RWPE2 (cell line): ENCODE data around the gene PROX2.

Experiments used
- ATAC-seq: fragments of 200-7000 bp; cut with Tn5 transposase; 3 replicates; pipeline ENCODE4 v1.9.1; 2021; ENCODE audit warnings: low read depth
- DNase-seq: peaks from one replicate; pipeline ENCODE4 v3.0.0-alpha.2; 2020; ENCODE audit warnings: low spot score
- H3K27ac ChIP-seq: fragments of 450-650 bp; 2 replicates; pipeline ENCODE4 v1.5.1; 2017; ENCODE audit warnings: mild to moderate bottlenecking; ENCODE audit not compliant: poor library complexity, severe bottlenecking
- H3K27me3 ChIP-seq: fragments of 250-450 bp; sonication (Bioruptor Pico); 2 replicates; pipeline ENCODE4 v1.5.1; 2021; ENCODE audit warnings: mild to moderate bottlenecking, moderate library complexity; ENCODE audit not compliant: insufficient read depth, poor library complexity, severe bottlenecking
- H3K36me3 ChIP-seq: fragments of 250-450 bp; sonication (Bioruptor Pico); 2 replicates; pipeline ENCODE4 v1.5.1; 2020; ENCODE audit warnings: low read depth, mild to moderate bottlenecking, moderate library complexity
- H3K4me1 ChIP-seq: fragments of 250-450 bp; sonication (Bioruptor Pico); 2 replicates; pipeline ENCODE4 v1.5.1; 2021; ENCODE audit warnings: mild to moderate bottlenecking, moderate library complexity; ENCODE audit not compliant: insufficient read depth, poor library complexity, severe bottlenecking
- H3K4me3 ChIP-seq: fragments of 250-450 bp; sonication (Bioruptor Pico); 2 replicates; pipeline ENCODE4 v1.5.1; 2021; ENCODE audit warnings: mild to moderate bottlenecking, moderate library complexity; ENCODE audit not compliant: severe bottlenecking
- H3K9me3 ChIP-seq: fragments of 250-450 bp; sonication (Bioruptor Pico); 2 replicates; pipeline ENCODE4 v1.5.1; 2021; ENCODE audit warnings: mild to moderate bottlenecking, moderate library complexity; ENCODE audit not compliant: severe bottlenecking
- CTCF ChIP-seq: fragments of 450-650 bp; IDR thresholded peaks from one replicate; pipeline ENCODE4 v1.5.1; 2017; ENCODE audit warnings: mild to moderate bottlenecking, moderate library complexity; ENCODE audit not compliant: poor library complexity, severe bottlenecking

The PROX2 gene

DNA sequence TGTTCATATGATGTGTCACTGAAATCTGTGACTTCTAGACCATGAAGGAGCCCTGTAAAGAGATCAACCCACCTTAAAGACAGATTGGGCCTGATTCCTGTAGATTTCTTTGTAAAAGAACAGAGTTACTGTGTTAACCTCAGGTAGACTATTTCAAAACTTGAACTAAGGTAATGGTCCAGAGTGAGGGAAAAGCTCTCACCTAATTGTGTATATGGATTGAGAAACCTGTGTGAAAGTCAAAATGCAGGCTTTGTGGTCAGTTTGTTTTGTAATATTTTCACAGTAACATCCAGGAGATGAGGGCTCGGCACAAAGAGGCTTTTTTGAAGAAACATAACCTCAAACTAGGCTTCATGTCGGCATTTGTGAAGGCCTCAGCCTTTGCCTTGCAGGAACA lies 22.1 kb upstream of the PROX2 start:
- Histone ChIP-seq H3K27ac (no peak overlapping the region), H3K9me3 (no peaks in the 10 kb centered on the region), H3K4me3 (no peak overlapping the region), H3K4me1 (no peaks in the 10 kb centered on the region), H3K27me3 (no peaks in the 10 kb centered on the region), H3K36me3 (peaks cover 97% of the 10 kb centered on the region)
- no peak for TF ChIP-seq CTCF
- DNase-seq (no peak), ATAC-seq (no peak)

- Histone ChIP-seq H3K27ac (no peak overlapping the region), H3K4me3 (no peak overlapping the region), H3K27me3 (no peaks in the 10 kb centered on the region), H3K4me1 (no peaks in the 10 kb centered on the region), H3K36me3 (peaks cover 97% of the 10 kb centered on the region), H3K9me3 (no peaks in the 10 kb centered on the region)
- ATAC-seq: no peak
- no peak for DNase-seq
- TF ChIP-seq CTCF: no peak
These were observed 21.7 kb upstream of the PROX2 start for GRCh38 chr14:74897642-74898041.

DNA sequence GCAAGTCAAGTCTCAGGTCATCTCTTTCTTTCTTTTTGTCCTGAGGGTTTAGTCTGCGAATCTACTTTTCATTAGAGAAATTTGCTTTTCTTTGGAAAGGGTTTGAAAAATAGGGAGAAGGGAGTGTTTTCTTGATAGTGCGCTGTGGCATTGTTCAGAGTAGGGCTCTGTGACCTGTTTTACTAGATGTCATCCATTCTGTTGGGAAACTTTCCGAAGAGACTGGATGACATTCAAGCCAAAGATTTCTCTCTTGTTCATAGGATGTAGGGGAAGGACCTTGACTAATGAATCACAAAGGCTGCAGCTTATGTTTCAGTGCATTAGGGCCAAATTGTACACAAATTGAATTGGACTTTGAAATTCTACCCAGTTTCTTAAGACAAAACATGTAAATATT lies 20.5 kb upstream of the PROX2 start:
- no peaks in the 10 kb centered on the region for H3K4me1 ChIP-seq
- H3K27ac ChIP-seq: no peak overlapping the region
- no peak overlapping the region for H3K4me3 ChIP-seq
- no peaks in the 10 kb centered on the region for H3K9me3 ChIP-seq
- no peaks in the 10 kb centered on the region for H3K27me3 ChIP-seq
- DNase-seq (no peak), ATAC-seq (no peak)
- TF ChIP-seq CTCF: no peak
- peaks cover 100% of the 10 kb centered on the region for H3K36me3 ChIP-seq

- H3K4me1 ChIP-seq: peaks cover 3% of the 10 kb centered on the region
- no peaks in the 10 kb centered on the region for H3K27me3 ChIP-seq
- H3K4me3 ChIP-seq: no peak overlapping the region
- no peak for TF ChIP-seq CTCF
- peaks cover 99% of the 10 kb centered on the region for H3K36me3 ChIP-seq
- no peak for DNase-seq
- H3K27ac ChIP-seq: no peak overlapping the region
- H3K9me3 ChIP-seq: no peaks in the 10 kb centered on the region
- no peak for ATAC-seq
These were observed 17.7 kb upstream of the PROX2 start for GRCh38 chr14:74893614-74894091.

- H3K27ac ChIP-seq: no peak overlapping the region
- TF ChIP-seq CTCF: no peak
- DNase-seq (no peak), ATAC-seq (no peak)
- H3K36me3 ChIP-seq: peaks cover 94% of the 10 kb centered on the region
- no peaks in the 10 kb centered on the region for H3K9me3 ChIP-seq
- peaks cover 12% of the 10 kb centered on the region for H3K4me1 ChIP-seq
- no peak overlapping the region for H3K4me3 ChIP-seq
- no peaks in the 10 kb centered on the region for H3K27me3 ChIP-seq
These were observed 16.8 kb upstream of the PROX2 start for GRCh38 chr14:74892745-74893144.
